GM21723 (cell line): ENCODE data around the gene HSF5.

Experiments
- ATAC-seq: cut with Tn5 transposase; IDR thresholded peaks from one replicate; pipeline ENCODE4 v1.9.1; 2021; ENCODE audit warnings: mild to moderate bottlenecking, moderate library complexity; ENCODE audit not compliant: unreplicated experiment

The HSF5 gene

DNA sequence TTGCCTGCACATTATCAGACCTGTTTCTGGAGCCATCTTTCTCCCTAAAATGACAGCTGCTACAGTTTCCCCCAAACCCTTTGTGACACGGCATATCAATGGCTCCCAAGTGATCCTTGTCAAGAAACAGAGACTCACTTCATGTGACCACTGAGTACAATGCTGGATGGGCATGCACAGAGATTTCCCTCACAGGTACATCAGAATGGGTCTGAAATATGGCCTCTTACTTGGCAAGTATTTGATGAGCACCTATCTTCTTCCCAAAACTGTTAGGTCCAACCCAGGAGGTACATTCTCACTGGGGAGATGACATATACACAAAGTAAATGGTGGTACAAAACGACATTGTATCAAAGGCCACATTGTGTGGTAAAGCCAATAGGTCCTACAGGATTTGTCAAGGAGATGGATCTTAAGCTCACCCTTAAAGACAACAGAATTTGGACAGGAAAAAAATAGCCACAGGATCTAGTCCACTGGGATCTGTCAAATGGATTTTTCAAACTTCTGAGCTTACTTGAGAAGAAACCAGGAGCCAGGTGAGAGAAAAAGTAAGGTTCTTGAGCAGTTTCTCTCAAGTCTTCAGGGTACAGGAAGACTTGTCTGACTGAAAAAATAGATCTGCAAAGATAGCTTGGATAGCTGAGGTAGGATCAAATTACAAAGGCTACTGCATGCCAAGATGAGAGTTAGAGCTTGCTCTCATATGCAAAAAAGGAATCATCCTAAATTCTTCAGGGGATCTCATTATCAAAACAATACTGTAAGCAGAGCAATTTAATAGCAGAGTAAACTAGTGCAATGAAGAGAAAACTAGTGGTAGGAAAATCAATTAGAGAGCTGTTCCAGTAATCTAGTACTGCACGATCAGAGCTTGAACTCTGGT, 99.7 kb downstream of the HSF5 start:
- ATAC-seq: no peak

DNA sequence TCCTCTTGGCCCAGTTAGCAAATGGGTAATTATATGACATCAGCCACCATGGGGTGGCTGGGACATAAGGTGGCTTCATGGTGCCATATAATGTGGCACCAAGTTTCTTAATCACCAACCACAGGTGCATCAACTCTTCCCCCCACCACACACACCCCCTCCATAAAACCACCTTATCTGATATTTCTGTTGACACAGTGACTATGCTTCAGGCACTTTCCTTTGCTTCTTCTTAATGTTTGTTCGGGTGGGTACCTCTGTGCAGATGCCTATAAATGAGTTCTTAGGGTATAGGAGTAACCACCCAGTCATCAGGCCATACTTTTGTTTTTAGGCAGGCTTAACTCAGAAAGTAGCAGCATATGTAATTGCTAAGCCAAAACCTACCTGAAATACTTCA, 100.4 kb downstream of the HSF5 start:
- ATAC-seq: no peak

DNA sequence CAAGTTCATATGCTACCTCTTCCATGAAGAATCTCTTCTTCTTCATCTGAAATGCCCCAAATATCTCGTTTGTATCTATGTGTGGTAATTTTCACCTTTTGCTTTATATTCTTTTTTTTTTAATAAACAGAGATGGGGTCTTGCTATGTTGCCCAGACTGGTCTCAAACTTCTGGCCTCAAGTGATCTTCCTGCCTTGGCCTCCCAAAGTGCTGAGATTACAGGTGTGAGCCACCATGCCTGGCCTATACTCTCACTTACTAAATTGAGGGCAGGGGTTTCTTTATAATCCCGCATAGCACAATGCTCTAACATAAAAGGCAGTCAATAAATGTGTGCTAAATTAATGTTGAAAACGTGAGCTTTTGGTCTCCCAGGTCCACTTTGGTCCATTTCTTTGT, 101.5 kb downstream of the HSF5 start:
- no peak for ATAC-seq

GRCh38 chr17:58385359-58385899, 102.8 kb downstream of the HSF5 start:
- ATAC-seq: no peak

- no peak for ATAC-seq
Observed at GRCh38 chr17:58384897-58385296, 103.3 kb downstream of the HSF5 start.

DNA sequence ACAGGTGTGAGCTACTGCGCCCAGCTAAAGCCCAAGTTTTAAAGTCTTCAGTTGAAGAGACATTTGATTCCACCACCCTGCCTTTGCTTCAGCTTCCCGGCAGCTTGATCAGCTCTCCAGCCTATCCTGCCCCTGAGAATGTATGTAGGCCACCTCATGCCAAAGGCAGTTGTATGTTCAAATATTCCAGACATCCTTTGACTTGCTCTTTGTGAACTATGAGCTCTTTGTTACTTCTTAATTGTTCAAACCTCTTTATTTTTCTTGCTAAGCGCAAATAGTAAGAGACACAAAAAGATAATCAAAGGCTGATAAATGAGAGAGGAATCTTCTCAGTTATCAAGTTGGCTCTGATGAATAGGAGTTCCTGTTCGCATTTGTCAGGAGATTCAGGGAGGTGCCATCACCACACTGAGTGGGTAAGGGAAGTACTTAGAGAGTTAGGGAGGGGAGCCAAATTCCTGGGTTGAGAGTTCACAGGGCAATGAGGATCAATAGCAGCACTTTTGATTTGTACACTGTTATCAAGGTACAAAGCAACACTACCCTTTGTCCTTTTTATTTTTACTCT, 104.2 kb downstream of the HSF5 start:
- ATAC-seq: no peak

DNA sequence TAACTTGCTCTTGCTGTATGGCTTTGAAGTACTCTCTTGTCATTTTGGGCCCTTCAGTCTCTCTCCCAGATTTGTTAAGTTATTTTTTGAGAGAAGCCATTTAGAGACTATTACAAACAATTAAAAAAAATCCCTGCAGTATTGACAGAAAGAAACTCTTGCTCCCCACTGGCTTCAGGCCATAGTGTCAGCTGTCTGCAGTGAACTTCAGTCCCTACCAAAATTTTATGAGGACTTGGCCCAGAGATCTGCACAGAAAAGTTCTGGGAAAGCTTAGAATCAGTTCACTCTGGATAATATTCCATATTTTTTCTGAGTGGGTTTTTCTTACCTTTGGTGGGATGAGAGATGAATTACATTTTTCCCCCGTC, 105.4 kb downstream of the HSF5 start:
- ATAC-seq: no peak

GRCh38 chr17:58382108-58382871, 105.9 kb downstream of the HSF5 start:
- peak; percentile 80 for ATAC-seq

DNA sequence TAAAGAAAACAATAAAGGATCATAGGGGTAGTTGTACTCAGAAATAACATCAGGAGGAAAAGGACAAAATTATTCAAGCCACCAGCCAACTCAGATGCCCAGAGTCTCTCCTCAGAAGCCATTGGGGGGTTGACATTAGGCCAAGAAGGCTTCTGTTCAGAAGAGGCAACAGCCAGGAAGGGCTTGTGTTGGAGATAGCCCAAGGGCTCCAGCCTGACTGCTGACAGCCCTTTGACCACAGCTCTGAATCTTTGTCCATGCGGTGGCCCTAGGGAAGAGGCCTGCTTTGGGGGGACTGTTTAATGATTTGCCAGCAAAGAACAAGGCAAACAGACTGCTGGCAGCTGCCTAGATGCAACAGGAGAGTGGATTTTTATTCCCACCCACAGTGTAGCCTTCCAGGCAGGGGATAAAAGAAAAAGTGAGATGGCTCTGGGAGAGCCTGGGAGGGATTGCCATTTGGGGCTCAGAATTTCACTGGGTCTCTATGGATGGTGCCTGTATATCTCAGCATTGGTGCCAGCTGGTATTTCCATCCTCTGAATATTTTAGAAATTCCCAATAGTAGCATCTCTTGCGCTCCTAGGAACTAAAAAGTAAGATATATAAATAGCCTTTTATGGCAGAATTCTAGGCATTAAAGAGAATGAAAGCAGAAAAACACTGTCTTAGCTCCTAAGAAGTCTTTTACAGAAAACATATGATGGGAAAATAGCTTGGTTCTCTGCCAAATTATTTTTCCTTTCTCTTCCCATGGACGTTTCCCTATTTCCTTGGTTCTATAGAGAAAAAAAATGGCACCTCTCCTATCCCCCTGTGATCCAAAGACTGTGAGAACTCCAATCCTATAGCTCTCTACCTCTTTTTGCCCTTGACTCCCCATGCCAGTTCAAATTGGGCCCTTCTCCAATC, 106.8 kb downstream of the HSF5 start:
- ATAC-seq: no peak

DNA sequence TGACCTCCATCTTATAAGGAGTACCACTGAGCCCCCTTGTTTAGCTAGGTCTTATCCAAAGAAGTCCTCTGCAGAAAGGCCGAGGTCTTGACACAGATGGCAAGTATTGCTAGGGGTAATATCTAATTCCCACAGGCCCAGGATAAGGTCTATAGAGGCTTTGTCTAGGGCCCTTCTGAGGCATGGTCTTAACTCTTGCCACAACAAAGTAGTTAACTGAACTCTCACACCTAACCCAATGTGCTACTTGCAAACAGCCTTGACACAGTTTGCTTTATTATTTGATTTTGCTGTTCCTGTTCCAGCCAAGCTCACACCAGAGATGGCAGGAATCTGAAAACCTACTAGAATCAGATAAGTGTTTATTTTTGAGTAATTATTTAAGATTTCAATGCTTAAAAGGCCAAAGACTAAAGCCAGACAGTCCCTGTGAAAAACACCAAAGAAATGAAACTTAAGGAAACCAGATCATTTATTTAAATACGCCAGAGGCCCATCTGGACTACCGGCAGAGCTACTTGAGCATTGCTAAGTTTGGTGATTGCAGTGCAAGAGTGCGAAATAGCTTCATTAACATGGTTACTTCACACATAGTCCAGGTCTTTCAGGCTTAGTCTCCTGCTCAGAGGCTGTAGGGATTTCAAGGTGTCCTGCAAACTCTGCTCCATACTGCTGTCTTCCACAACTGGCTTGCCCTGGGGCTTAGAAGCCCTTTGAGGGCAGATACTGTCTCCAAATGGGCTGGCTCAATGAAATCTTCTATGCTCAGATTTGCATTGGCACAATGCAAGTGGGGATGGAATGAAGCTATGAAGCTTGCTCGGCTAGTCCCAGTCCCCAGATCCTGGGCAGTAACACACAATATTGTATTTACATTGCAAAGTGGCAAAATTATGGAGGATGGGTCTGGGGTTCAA, 107.7 kb downstream of the HSF5 start:
- ATAC-seq: no peak

DNA sequence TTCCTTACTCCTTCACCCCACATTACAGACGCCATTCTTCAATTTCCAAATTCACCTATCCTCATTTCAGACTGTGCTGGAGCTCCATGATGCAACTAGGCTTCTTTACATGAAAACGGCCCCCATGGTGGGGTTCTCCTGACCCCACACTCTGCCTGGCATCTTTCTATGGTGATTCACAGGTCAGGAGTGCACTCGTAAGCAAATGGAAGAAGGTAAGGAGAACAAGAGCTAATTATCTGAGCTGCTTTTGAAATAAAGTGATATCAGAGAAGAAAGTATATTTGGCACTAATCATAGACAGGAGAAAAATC, 108.7 kb downstream of the HSF5 start:
- no peak for ATAC-seq

- ATAC-seq: no peak
Observed at GRCh38 chr17:58378733-58379510, 109.3 kb downstream of the HSF5 start.

GRCh38 chr17:58377661-58378060, 110.5 kb downstream of the HSF5 start:
- no peak for ATAC-seq

DNA sequence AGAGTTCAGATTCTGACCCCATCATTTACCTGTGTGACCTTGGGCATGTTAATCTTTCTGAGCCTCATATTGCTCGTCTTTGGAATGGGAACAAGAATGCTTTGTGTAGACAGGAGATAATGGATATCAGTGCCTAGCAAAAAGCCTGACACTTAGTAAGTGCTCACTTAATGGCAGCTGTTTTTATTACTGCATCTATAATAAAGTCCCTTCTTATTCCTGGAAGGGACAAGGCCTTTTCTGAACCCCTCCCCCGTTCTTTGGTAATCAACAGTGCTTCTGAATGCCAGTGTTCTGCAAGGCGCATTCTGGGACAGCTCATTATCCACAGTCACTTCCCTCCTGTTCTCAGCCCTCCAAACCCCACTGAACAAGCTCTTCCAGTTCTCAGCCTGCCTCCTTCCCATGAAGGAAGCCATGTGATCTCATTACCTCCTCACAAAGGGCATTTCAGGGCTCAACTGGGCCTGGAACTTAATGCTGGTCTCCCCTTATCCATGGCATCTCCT, 111.1 kb downstream of the HSF5 start:
- ATAC-seq: no peak

DNA sequence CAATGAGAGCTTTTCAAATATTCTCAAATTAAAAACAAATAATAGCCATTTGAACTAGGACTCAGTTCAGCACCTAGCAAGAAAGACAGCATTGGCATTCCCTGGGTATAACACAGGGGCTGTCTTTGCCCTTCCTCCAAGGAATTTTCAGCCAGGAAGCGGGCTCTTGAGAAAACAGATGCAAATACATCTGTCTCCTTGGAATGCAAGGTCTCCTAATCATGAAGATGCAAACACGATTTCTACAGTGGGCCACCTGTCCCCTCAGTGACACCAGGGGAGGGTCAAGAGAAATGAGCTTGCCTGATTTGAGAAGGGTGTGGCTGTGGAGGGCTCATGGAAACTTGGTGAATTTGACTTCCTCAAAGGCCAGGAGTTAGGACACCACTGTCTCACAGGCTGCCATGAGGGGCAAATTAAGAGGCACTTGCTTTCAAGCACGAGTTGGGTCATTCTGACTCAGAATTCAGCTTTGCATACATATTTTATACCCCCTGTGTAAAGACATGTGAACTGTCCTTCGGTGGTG, 111.7 kb downstream of the HSF5 start:
- no peak for ATAC-seq

DNA sequence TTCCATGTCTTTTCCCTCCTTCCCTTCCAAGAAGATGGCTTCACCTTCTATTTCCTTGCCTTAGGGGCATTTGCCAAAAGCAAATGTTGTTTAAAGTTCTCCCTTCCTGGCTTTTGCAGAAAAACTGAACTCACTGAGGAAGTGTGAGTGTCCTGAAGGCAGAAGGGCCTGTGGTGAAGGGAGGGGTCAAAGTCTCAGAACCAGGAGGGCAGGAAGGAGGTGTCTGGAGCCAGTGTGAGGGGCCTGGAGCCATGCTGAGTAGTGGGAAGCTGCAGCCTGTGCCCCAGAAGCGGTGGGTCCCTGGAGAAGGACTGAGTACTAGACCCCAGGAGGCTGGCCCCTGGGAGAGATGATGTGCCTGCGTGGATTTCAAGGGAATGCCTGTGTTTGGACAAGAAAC, 112.4 kb downstream of the HSF5 start:
- ATAC-seq: no peak

DNA sequence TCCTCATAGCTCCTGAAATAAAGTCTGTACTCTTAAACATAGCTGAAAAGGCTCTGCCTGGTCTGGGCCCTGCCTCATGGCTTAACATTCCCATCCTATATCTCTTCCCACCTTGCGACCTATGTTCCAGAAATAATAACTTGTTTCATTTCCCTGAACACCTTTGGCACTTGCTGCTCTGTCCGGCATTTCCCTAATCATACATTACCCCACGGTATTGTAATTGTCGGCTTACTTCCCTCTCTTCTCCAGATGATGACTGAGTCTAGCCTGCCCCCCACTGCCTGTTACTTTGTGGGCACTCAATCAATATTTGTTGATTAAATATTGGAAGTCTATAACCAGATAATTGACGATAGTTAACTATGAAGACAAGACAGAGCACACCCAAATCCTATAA, 113.0 kb downstream of the HSF5 start:
- ATAC-seq: no peak

- ATAC-seq: no peak
Observed at GRCh38 chr17:58373923-58374322, 114.3 kb downstream of the HSF5 start.
